ENCODE results near the gene SCIMP. TPM values are rescaled to one million over a fixed set of nuclear protein-coding genes. Genes with fewer than 3 reads are reported as not detected.

SCIMP gene
- total and polyA plus RNA-seq, 2 of the 4 experiments (the other 2 are of a cell fraction), result not detected

GRCh38 chr17:5260542-5260941 is 25.9 kb upstream of the SCIMP start:
- H3K27me3 ChIP-seq (ENCODE audit: control insufficient read depth, insufficient read depth, low read length), result 0 out of 2 replicates have a peak, but pooled peaks cover 2% of the 10 kb centered on the region
- no peak overlapping the region for H4K5ac ChIP-seq (ENCODE audit: low read depth, low read length)
- no peak overlapping the region for H3K23ac ChIP-seq (ENCODE audit: low read depth, low read length)
- H3K9me1 ChIP-seq (ENCODE audit: insufficient read depth, low read length), result no peaks in the 10 kb centered on the region
- BruUV-seq (replicated peaks), result no TSS peak
- H3K4me3 ChIP-seq (ENCODE audit: insufficient read depth, low read depth, low read length), result no peak overlapping the region
- no CpG with 5 or more reads among the region's 1 CpG for WGBS, 2 experiments (ENCODE audit: extremely low coverage in 2 of 2, insufficient read length in 1 of 2)
- H3K9me3 ChIP-seq (ENCODE audit: control insufficient read depth, insufficient read depth, low read length), result no peaks in the 10 kb centered on the region
- dilution Hi-C loops (cut with HindIII; ENCODE audit: low sequenced_read_pairs, unreplicated experiment), result no loop called here
- TF ChIP-seq POLR2A (IDR thresholded peaks at IDR 0.05; ENCODE audit: low read depth, low read length) (no peak), CTCF (conservative IDR thresholded peaks at IDR 0.05; ENCODE audit: low read depth, low read length) (no peak), ELK1 (IDR thresholded peaks at IDR 0.05; ENCODE audit: borderline replicate concordance, low read depth, low read length) (no peak), RFX5 (IDR thresholded peaks at IDR 0.05; ENCODE audit: low read depth, low read length) (no peak), MAZ (IDR thresholded peaks at IDR 0.05; ENCODE audit: borderline replicate concordance, low read depth, low read length) (no peak), RAD21 (IDR thresholded peaks at IDR 0.05; ENCODE audit: low read length) (no peak), RCOR1 (IDR thresholded peaks at IDR 0.05; ENCODE audit: insufficient replicate concordance, low read length) (no peak), USF2 (IDR thresholded peaks at IDR 0.05; ENCODE audit: low read depth, low read length) (no peak), SMC3 (IDR thresholded peaks at IDR 0.05; ENCODE audit: low read depth, low read length) (no peak), NFE2L2 (IDR thresholded peaks at IDR 0.05; ENCODE audit: low read depth, low read length) (no peak)
- no peak overlapping the region for H3K4ac ChIP-seq (ENCODE audit: low read depth, low read length)
- no peak overlapping the region for H4K91ac ChIP-seq (ENCODE audit: insufficient read depth, low read depth, low read length)
- intact Hi-C loops (cut with micrococcal nuclease), result no loop called here
- H3K4me1 ChIP-seq (ENCODE audit: control insufficient read depth, insufficient read depth, low read length), result no peaks in the 10 kb centered on the region
- no peaks in the 10 kb centered on the region for H3K79me1 ChIP-seq (ENCODE audit: low read depth in 1 of 2, low read length in 2 of 2)
- no peak for ATAC-seq (ENCODE audit: low read depth)
- H4K20me1 ChIP-seq (ENCODE audit: insufficient read depth, low read length), result no peaks in the 10 kb centered on the region
- no peak overlapping the region for H2AK9ac ChIP-seq (replicated peaks; ENCODE audit: low read depth, low read length, poor library complexity)
- no peak overlapping the region for H3K9ac ChIP-seq (ENCODE audit: low read depth, low read length)
- H2BK5ac ChIP-seq (ENCODE audit: low read depth, low read length, poor library complexity, severe bottlenecking), result no peak overlapping the region
- H3K36me3 ChIP-seq (ENCODE audit: control insufficient read depth, insufficient read depth, low read length), result no peaks in the 10 kb centered on the region
- no peak overlapping the region for H3K4me2 ChIP-seq (ENCODE audit: low read depth, low read length)
- DNase-seq, result no peak
- H3K14ac ChIP-seq (replicated peaks; ENCODE audit: low read depth, low read length), result no peak overlapping the region
- no peak overlapping the region for H3K27ac ChIP-seq (ENCODE audit: insufficient read depth, low read length)
- POLR2A ChIA-PET (ENCODE audit: unreplicated experiment), result no interaction called here
- H4K8ac ChIP-seq (ENCODE audit: low read depth in 2 of 2, low read length in 2 of 2), result no peak overlapping the region
- no peak overlapping the region for H3K56ac ChIP-seq (ENCODE audit: extremely low read depth, insufficient read depth, low read length)
- H2BK20ac ChIP-seq (ENCODE audit: low read depth, low read length), result no peak overlapping the region
- no peak overlapping the region for H2BK120ac ChIP-seq (ENCODE audit: low read depth, low read length)
- H2AFZ ChIP-seq (replicated peaks; ENCODE audit: low read length, poor library complexity), result no peak overlapping the region
- CTCF ChIA-PET, result no interaction called here
- no peak overlapping the region for H2BK15ac ChIP-seq (ENCODE audit: low read depth, low read length)
- H2AK5ac ChIP-seq (ENCODE audit: low read depth, low read length), result no peak overlapping the region
- H3K18ac ChIP-seq (ENCODE audit: low read depth, low read length), result no peak overlapping the region
- in situ Hi-C loops (cut with MboI; ENCODE audit: low sequenced_read_pairs), result no loop called here

Measured in IMR-90 (cell line).